Stimulated activated CD4-positive, alpha-beta T cell treated with anti-CD3 and anti-CD28 coated beads, Interleukin-12 subunit alpha, Interleukin-12 subunit beta, amount 100 ng/mL, for 24 hours (primary cell): ENCODE data around the gene MYO3A.

Experiments used
- DNase-seq, 2 experiments: peaks; one replicate each; pipeline ENCODE4 v3.0.0-alpha.2; 2020; ENCODE audit warnings: low read depth in 2 of 2

Gene MYO3A

DNA sequence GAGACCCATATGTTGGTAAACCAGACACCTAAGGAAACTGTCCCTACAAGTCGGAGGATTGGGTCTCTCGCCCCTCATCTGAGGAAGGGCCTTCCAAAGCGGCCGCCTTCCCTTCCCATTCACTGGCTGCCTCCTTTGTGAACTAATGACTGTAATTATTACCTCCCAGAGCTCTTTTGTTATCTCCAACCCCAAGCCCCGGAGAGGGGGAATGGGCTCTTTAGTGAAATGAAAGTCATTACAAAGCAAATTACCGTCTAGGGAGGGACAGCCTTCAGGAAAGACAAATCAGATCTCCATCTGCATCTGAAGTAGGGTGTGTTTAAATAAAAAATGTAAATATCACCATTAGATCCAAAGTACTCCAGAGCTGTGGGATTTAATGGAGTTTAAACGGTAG, 280.0 kb downstream of the MYO3A start:
- no peak for DNase-seq

DNA sequence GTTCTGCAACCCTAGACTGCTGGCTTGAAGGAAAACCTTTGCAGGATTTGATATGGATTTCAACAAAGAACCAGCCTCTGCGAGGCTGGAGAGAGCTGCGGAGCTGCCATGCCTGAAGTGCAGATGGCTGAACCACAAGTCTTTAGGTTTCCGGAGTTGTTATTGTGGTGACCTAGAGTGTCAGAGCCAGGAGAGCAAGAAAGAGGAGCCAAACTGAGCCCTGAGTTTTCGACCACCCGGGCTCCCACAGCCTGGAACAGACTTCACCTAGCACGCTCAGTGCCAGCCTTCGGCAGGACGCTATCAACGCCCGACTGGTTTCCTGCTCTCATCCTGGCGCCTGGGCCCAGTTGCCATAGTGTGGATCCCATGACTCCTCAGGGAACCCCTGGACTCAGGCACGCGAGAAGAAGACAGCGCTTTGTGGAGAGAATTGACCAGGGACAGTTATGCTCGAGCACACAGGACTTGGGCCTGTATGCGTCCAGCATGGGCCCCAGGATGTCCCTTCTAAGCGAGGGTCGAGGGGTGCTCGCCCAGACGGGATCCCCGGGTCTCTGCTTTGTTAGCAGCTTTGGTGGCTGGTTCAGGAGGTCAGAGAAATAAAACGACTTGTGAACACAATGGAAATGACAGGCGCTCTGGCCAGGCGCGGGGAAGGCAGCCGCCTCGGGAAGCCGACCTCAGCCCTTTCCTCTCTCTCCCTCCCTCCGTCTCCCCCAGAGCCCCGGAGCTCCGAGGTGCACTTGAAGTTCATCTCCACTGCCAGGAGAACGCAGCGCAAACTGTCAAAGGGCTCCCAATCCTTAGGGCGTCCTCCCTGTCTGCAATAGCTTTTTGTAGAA, 280.7 kb downstream of the MYO3A start:
- DNase-seq = no peak

DNA sequence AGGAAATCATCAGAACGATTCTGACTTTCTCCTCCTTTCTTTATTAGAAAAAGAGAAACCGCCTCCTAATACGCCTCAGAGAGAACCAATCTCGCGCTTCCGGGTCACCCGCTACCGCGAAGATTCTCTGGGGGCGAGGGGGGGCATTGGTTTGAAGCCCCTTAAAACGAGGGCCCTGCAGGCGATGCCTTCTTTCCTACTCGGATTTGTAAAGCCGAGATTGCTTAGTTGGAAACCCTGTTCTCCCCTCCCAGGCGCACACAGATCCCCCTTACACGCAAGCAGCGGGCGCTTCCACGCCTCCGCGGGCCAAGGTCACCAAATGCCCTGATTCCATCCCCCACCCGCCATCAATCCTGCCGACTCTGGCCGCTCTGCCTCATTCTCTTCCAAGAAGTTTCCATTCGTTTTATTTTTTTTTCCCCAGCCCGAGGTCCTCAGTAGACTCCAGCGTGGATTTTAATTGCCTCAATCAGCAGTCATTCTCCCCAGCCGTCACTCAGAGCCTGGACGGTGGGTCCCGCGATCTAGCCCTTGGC, 281.4 kb downstream of the MYO3A start:
- DNase-seq = no peak

DNA sequence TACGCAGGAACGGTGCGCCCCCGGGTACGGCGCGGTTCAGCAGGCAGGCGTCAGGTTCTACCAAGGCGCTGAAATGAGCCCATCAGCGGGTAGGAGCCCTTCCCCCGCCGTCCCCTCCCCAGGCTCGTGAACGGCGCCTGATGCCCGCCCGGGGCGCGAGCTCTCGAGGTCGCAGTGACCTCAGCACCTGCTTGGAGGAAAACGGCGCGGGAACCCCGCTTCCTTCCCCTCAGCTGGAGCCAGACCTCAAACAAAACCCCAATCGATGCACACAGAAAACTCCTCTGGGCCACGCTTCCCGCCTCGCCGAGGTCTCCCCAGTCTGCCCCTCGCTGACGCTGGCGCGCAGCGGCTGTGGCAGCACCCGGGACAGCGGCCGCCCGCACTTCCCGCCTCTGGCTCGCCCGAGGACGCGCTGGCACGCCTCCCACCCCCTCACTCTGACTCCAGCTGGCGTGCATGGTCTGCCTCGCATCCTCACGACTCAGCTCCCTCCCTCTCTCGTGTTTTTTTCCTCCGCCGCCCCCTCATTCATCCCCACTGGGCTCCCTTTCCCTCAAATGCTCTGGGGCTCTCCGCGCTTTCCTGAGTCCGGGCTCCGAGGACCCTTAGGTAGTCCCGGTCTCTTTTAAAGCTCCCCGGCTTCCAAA, 282.0 kb downstream of the MYO3A start:
- peak in 1 of 2 experiments; percentile 40 for DNase-seq

DNA sequence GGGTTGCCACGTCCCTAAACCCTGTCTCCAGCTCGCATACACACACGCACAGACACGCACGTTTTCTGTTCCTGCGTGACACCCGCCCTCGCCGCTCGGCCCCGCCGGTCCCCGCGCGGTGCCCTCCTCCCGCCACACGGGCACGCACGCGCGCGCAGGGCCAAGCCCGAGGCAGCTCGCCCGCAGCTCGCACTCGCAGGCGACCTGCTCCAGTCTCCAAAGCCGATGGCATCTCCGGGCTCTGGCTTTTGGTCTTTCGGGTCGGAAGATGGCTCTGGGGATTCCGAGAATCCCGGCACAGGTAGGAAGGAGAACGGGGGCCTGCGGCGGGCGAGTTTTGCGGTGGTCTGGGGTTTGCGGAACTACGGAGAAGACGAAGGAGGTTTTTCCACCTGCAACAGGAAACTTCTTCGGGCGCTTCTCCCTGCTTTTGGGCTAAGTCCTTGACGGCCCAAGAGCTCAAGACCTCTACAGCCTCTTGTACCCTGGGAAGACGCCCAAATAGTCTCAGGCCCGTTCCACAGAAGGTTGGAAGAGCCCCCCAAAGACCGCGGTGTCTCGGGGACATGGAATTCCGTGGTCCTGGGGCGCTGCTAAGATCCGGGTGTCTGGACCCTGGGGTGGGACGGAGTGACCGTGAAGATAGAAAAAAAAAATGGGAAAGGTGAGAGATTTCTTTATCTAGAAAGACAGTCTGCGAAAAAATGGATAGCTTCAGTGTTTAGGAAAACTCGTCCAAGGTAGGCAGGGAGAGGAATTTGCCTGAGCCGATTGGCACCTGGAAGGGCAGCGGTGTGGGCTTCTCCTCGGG, 282.8 kb downstream of the MYO3A start, which contains the start of gene GAD2:
GAD2 (plus strand) TSS at position 190 of the 811 bp plus-strand sequence; CDS start at position 226, 36 bp downstream.
- DNase-seq = no peak

DNA sequence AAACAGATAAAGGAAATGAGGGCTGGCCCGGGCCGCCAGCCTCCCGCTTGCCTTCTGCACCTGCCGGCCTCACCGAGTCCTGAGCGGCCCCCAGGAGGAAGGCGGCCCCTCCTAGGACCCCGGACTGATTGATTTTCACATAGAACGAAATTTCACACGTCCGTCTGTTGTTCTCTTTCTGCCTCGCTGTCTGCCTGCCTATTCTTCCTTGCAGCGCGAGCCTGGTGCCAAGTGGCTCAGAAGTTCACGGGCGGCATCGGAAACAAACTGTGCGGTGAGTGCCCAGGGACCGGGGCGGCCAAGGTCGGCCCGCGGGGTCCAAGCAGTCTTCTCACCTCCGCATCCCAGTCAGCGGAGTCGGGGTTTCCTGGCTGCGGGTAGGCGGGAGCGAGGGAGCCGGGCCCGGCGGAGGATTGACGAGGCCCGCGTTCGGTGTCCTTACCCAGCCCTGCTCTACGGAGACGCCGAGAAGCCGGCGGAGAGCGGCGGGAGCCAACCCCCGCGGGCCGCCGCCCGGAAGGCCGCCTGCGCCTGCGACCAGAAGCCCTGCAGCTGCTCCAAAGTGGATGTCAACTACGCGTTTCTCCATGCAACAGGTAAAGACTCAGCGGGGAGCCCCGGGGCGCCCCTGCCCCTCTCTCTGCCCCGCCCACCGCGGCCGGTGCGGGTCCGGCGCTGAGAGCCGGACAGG, 283.5 kb downstream of the MYO3A start:
- DNase-seq = no peak

DNA sequence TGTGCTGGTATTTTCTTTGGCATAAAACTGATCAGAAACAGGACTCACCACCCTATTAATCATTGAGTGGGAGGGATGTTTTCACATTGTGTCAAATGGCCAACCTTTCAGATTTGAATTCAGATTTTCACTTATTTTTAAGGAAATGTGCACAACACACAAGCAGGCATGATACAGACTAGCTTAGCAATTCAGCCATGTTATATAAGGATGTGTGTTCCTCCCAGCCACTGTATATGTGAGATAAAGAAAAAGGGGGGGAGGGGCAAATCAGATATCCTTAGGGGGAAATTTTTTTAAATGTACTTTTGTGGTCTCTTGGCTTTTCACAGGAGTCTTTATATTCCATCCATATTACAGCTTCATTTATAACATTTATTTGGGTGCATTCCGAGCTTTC, 285.6 kb downstream of the MYO3A start:
- DNase-seq = no peak

DNA sequence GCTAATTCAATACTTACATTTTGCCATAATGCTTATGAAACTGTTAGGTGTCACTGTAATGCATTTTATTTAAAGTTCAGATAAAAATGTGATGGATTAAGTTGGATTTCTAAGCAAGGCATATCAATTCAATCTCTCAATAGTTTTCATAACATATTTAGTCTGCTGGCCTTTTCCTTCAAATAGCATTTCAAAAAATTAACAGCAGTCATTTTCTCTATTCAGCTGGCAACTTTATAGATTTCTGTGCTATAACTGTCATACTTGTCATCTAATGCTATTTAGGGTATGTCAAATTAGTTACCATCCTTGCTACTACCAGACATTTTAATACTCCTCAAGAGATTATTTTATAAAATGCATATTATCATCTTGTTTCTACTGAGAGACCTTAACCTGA, 286.9 kb downstream of the MYO3A start:
- no peak for DNase-seq

DNA sequence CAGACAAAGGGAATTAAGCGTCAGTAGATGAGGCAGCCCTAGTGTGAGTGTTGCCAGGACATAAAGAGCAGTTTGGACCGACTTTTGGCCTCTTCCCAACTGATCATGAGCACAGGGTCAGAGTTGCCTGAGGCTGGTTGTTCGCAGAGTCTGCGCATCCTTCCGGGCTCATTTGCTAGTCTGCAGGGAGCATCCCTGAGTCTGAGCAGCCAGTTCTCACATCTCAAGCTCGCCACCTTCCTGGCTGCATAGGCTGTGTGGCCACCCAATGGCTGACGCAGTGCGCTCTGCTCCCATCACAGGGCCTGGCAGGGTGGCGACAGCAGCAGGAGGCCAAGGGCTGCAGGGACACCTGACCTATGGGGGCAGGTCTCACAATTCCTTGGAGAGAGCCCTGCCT, 287.5 kb downstream of the MYO3A start:
- DNase-seq = no peak

DNA sequence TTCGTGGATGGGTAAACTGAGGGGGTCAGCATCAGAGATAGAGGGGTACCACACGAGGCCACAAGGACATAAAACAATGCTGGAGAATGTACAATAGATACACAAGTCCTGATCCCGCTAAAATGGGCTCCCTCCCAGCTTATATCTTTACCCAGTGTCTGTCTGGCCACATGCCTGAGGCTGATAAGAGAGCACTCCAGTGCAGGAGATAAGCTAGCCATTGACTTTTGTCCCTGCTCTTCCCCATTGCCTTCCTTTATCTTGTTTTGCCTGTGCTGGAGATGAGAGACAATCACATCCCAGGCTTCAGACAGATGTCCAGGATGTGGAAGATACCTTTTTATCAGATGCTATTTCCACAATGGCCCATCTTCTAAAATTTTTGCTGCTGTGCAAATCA, 288.5 kb downstream of the MYO3A start:
- DNase-seq = no peak

DNA sequence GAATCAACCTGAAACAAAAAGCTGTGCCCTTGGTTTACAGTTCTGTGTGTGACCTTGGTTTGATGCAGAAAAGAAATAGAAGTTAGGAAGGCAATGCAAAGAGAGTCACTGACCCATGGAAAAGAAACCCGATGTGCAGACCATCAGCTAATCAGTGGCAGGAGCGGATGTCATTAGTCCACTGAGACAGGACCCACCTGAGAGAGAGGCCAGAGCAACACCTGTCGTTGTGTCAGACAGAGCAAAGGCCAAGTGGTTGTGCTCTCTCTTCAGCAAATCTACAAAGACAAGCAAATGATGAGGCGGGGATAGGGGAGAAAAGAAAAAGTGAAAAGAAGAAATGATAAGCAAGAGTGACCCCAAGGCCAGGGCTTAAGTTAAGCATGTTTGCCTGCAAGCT, 291.3 kb downstream of the MYO3A start:
- DNase-seq = no peak

DNA sequence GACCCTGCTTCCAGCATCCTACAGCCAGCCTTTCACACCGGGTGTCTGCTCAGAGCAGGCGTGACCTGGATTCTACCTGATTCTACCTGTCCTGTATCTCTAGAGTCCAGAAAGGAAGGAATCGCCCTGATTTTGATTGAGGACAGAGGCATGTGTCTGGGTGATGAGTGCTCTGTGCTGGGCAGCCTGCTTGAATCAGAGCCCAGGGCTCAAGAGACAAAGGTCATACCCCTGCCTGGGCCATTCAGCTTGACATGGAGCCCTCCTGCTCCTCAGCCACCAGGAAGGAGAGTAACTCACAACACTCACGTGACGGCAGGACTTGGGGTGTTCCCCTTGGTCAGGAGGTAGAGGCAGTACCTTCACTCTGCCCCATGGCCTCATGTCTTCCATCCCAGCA, 293.8 kb downstream of the MYO3A start:
- DNase-seq = no peak

DNA sequence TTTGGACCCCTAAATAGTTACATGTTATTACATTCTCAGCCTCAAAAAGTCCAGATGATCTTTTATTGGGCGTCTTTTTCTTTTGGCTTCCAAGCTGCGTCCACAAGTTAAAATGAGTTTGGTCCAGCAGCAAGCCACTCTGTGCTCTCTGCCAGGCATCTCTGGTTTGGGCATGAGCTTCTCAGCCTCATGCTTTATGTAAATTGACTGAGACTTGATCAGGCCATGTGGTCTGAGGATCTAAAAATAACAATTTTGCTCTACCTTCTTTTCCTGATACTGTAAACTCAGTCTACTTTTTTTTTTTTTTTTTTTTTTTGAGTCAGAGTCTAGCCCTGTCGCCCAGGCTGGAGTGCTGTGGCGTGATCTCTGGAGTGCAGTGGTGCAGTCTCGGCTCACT, 298.1 kb downstream of the MYO3A start:
- DNase-seq = no peak

DNA sequence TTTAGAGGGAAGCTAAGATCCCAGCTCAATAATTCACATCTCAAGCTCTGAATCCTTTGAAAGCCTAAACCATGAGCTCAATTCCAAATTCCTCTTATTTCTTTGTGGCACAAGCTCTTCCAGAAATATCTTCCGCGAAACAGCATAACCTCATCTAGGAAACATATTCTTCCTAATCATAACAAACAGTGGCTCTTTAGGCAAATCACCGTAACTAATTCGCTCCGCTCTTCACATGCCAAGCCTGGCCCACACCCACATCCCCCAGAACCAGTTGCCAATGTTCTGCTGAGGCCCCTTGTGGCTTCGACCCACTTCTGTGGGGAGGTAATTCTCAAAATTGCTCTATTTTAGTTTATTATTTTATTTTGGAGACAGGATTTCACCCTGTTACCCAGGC, 301.7 kb downstream of the MYO3A start:
- DNase-seq = no peak

DNA sequence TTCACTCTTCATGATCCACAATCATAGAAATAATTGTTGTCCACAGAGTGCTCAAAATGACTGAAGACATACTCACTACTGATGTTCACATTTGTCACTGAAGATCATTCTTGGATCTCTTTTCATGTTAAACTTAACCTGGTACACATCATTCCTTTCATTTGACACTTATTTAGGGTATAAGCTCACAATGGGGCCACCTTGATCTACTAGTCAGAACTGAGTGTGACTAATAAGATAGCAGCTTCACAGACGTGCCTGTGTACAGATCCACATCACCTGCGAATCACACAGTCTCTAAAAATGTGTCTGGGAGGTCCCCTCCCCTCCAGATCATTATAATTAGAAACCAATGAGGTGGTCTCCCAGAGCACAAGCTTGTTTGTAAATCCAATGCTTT, 304.3 kb downstream of the MYO3A start:
- DNase-seq = no peak

DNA sequence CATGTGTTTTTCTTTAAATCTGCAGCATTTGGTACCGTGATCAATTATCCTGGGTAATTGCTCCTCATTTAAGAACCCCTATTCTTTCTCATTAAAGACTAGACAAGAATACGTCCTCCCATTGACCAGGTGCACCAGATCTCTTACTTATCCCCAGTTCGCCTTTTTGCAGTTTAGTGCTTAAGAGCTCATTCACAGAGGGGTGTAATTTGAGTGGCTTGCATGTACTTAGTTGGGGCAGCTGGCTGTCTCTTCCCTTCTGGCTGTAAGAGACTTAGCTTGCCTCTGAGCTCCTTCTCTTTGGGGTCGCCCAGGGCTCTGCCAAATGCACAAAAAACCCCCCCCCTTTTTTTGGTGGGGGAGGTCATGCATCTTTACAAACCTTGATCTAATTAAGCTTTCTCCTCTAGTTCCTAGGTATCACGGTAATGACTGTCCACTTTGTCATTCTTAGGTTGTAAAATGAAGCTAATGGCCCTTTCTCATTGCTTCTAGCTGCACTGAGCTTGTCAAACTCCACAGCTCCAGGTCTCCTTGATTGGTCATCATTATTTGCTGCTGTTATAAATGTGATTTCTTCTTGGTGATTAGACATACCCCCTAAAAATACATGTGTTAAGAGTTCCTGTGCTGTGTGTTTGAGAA, 308.8 kb downstream of the MYO3A start:
- DNase-seq = no peak

DNA sequence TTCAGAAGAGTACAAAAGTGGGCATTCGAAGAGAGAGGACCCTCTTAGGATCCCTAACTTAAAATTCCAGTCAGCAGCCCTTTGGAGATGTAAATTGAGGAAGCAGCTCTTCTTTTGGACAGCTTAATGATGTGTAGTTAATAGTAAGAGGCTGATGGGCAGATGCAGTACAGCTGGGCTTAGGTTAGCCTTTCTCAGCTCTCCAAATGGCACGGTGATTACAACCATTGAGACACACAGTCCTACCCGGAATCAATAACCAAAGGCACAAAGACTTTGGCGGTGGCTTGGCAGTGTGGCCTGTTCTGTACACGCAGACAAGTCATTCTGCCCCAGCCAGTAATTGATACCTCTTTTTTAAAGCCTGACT, 309.3 kb downstream of the MYO3A start:
- DNase-seq = no peak

DNA sequence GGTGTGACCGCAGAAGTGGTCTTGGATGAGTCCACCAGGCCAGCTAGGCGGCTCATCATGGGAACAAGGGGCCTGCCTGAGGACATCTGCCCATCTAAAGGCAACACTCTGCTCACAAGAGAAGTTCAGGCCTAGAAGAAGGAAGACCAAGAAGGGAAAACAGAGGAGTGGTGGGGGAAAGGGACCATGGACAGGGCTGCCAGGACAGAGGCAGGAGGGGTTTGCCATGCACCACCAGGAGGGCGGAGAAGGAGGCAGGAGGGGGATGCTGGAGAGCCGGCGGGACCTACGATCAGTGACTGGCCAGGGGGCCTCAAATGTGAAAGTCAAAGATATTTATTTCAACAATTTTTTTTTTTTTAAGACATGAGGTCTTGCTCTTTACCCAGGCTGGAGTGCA, 315.7 kb downstream of the MYO3A start:
- no peak for DNase-seq

DNA sequence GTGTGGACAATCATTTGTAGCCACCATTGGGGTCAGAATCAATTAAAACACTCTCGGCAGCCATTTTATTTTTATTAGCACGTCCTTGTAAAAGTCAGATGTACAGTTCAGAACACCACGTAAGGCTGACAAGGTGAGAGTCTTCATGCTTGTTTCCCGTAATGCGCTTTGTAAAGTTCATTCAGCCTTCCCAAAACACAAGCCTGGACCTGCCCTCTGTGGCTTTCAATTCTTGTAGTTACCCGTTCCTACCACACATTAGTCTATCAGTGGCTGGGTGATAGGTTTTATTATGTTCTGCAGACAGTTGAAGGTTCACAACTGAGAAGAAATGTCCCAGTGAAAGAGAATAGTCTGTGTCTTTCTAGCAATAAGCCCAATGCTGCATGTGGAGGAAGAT, 317.9 kb downstream of the MYO3A start:
- no peak for DNase-seq

DNA sequence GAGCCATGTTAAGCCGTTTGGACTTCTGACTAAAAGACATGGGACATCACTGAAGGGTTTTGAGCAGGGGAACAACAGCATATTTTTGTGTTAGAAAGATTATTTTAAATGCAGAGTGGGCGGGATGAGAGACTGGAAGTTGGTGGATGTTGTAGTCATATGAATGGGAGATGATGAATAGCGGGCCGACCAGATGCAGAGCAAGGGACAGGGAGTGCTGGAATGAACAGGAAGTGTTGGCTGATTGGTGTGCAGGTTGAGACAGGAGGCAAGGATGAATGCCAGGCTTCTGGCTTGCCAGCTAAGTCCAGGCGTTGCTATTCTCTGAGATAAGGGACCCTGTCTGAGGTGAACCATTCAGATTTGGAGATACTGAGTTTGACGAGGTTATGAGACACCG, 320.6 kb downstream of the MYO3A start:
- DNase-seq = no peak

DNA sequence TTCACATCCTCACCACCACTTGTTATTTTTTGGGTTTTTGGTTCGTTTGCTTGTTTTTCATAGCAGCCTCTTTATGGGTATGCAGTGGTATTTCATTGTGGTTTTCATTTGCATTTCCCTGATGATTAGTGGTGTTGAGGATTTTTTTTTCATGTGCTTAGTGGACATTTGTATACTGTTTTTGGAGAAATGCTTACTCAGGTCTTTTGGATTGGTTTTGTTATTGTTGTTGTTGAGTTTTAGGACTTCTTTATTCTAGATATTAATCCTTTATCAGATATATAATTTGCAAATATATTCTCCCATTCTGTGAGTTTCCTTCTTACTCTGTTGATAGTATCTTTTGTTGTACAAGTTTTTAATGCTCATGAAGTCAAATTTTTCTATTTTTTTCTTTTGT, 325.3 kb downstream of the MYO3A start:
- DNase-seq = no peak
